K562 (cell line): Measurements from ENCODE around the gene ARRB2.

ENCODE experiments used
- LARP7 ChIP-seq: fragments of 450-650 bp; IDR thresholded peaks from 2 replicates; pipeline ENCODE4 v1.6.1; 2016
- MAFK ChIP-seq: IDR thresholded peaks from 2 replicates; pipeline ENCODE4 v1.6.1; 2011; ENCODE audit warnings: low read length, improper control_type of control experiment
- SNIP1 ChIP-seq: fragments of 450-650 bp; IDR thresholded peaks from 2 replicates; pipeline ENCODE4 v1.7.1; 2017; ENCODE audit warnings: low read depth, mild to moderate bottlenecking
- SRSF1 ChIP-seq: fragments of 200-400 bp; formaldehyde crosslinking; IDR thresholded peaks from 2 replicates; pipeline ENCODE4 v1.6.1; 2017; ENCODE audit warnings: mild to moderate bottlenecking, low read depth, low read length, moderate library complexity
- ZEB2 ChIP-seq: fragments of 450-650 bp; IDR thresholded peaks from 2 replicates; pipeline ENCODE4 v1.6.1; 2016
- TF ChIP-seq, protein P1 (sequence below): sonication (generic); formaldehyde crosslinking; IDR thresholded peaks from 2 replicates; pipeline ENCODE4 v1.8.1; 2023; ENCODE audit warnings: mild to moderate bottlenecking, missing genetic modification reagents
- TF ChIP-seq, protein P2 (sequence below), 3 experiments: IDR thresholded peaks in 2 of 3; conservative IDR thresholded peaks in 1 of 3; 2 replicates each; pipeline ENCODE4 v1.5.1; 2011 to 2012; ENCODE audit warnings: low read length in 3 of 3, mild to moderate bottlenecking in 3 of 3, control low read depth in 2 of 3, improper control_type of control experiment in 1 of 3, inconsistent platforms in 1 of 3, low read depth in 1 of 3, mixed read lengths in 1 of 3, moderate library complexity in 1 of 3; ENCODE audit not compliant: insufficient read depth in 2 of 3

DNA sequence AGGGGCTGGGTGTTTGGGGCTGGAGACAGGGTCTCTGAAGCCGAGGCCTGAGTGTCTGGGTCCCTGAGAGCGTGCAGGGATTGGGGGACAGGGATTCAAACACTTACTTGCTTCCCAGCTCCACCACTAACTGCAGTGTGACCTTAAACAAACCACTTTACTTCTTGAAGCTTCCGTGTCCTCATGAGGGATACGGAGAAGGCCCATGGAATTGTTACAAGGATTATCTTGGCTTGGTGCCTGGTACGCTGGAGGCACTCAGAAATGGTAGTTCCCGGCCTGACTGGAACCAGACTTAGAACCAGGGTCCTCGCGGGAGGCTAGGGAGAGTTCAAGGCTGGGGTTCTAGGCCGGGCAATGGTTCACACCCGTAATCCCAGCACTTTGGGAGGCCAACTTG lies 32.2 kb downstream of the ARRB2 start:
- TF ChIP-seq SNIP1 (no peak), SRSF1 (no peak), ZEB2 (no peak), MAFK (no peak), LARP7 (no peak)
- TF ChIP-seq, protein P1, sequence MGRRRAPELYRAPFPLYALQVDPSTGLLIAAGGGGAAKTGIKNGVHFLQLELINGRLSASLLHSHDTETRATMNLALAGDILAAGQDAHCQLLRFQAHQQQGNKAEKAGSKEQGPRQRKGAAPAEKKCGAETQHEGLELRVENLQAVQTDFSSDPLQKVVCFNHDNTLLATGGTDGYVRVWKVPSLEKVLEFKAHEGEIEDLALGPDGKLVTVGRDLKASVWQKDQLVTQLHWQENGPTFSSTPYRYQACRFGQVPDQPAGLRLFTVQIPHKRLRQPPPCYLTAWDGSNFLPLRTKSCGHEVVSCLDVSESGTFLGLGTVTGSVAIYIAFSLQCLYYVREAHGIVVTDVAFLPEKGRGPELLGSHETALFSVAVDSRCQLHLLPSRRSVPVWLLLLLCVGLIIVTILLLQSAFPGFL (CRISPR knock-in tag), result no peak
- TF ChIP-seq, protein P2, sequence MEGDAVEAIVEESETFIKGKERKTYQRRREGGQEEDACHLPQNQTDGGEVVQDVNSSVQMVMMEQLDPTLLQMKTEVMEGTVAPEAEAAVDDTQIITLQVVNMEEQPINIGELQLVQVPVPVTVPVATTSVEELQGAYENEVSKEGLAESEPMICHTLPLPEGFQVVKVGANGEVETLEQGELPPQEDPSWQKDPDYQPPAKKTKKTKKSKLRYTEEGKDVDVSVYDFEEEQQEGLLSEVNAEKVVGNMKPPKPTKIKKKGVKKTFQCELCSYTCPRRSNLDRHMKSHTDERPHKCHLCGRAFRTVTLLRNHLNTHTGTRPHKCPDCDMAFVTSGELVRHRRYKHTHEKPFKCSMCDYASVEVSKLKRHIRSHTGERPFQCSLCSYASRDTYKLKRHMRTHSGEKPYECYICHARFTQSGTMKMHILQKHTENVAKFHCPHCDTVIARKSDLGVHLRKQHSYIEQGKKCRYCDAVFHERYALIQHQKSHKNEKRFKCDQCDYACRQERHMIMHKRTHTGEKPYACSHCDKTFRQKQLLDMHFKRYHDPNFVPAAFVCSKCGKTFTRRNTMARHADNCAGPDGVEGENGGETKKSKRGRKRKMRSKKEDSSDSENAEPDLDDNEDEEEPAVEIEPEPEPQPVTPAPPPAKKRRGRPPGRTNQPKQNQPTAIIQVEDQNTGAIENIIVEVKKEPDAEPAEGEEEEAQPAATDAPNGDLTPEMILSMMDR (IDR thresholded peaks at IDR 0.05 in 2 of 3, conservative IDR thresholded peaks at IDR 0.05 in 1 of 3; ENCODE audit: insufficient read depth in 2 of 3, low read depth in 1 of 3, low read length in 3 of 3), result no peak
